HG03039 (cell line): ENCODE data around the gene ARSI.
"Not testable (repeated sequence)": the region's sequence is repeated elsewhere in the genome, so short reads cannot be mapped to it uniquely, and the experiment has no call there.

Source experiments
- ATAC-seq: cut with Tn5 transposase; IDR thresholded peaks from one replicate; pipeline ENCODE4 v1.9.1; 2021; ENCODE audit warnings: mild to moderate bottlenecking, moderate library complexity; ENCODE audit not compliant: unreplicated experiment

Gene ARSI

GRCh38 chr5:150248946-150249345 lies 53.8 kb downstream of the ARSI start:
- no peak for ATAC-seq

DNA sequence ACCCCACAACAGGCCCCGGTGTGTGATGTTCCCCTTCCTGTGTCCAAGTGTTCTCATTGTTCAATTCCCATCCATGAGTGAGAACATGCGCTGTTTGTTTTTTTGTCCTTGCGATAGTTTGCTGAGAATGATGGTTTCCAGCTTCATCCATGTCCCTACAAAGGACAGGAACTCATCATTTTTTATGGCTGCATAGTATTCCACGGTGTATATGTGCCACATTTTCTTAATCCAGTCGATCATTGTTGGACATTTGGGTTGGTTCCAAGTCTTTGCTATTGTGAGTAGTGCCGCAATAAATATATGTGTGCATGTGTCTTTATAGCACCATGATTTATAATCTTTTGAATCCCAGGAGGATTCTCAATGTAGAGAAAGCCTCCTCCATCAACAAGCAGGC lies 54.2 kb downstream of the ARSI start:
- not testable (repeated sequence) for ATAC-seq

DNA sequence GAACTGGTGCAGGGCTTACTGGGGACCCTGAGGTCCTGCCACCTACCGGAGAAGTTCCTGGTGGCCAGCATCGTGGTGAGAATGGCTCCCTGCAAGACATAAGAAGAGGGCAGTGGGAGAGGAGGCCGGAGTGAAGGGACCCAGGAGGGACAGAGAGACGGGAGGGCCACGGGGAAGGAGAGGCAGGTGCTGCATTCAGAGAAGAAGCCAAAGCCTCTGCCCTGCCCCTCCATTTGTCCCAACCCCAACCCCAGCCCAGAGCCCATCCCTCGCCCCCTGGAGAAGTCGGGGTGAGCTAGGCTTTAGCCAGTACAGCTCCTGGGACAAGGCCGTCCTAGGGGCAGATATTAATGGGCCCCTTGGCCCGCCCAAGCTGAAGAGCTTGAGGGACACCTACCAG lies 55.0 kb downstream of the ARSI start:
- no peak for ATAC-seq

- no peak for ATAC-seq
Measured at GRCh38 chr5:150246835-150247234, 55.9 kb downstream of the ARSI start.

- no peak for ATAC-seq
Measured at GRCh38 chr5:150246429-150246828, 56.3 kb downstream of the ARSI start.
